Endothelial cell of umbilical vein (primary cell): ENCODE measurements around the gene NFIA. TPM values are rescaled to one million over a fixed set of nuclear protein-coding genes. Genes with fewer than 3 reads are reported as not detected.

Experiments
- BruUV-seq: library from RNA; stranded (reverse); fragments of 400-500 nt; replicated peaks from 2 replicates; lab custom pipeline; 2021; lab: Mats Ljungman, UMichigan
- CTCF ChIA-PET: fragments of 300-600, 350-600 bp; sonication (Branson Sonifier 250); formaldehyde crosslinking; loops from one replicate; lab custom pipeline; 2021; ENCODE audit warnings: antibody characterized with exemption, inconsistent platforms; lab: Charles Lee
- POLR2A ChIA-PET: fragments of 300-600, 350-600 bp; sonication (Branson Sonifier 250); formaldehyde crosslinking; loops from one replicate; lab custom pipeline; 2021; ENCODE audit warnings: antibody characterized with exemption, inconsistent platforms; lab: Charles Lee
- DNase-seq: peaks from one replicate; pipeline ENCODE4 v3.0.0-alpha.2; 2011; ENCODE audit warnings: low read depth, low spot score
- FAIRE-seq: peaks from 2 replicates; lab custom pipeline; 2011; peaks lifted over from hg19 to GRCh38; lab: Jason Lieb, UNC
- H2AFZ ChIP-seq: 2 replicates; pipeline ENCODE4 v1.6.0; 2012; ENCODE audit warnings: low read depth, low read length, control low read depth, inconsistent platforms
- H3K27ac ChIP-seq: 2 replicates; pipeline ENCODE4 v1.5.1; 2011; ENCODE audit warnings: low read depth, mild to moderate bottlenecking, control low read depth, low read length, moderate library complexity; ENCODE audit not compliant: insufficient read depth
- H3K27me3 ChIP-seq, 2 experiments: 2 replicates each; pipeline versions ENCODE4 v1.6.0 to v1.6.1; 2011; ENCODE audit warnings: low read length in 2 of 2, mixed read lengths in 1 of 2; ENCODE audit not compliant: control insufficient read depth in 2 of 2, insufficient read depth in 2 of 2
- H3K36me3 ChIP-seq, 2 experiments: 2 replicates in 1 of 2; 3 replicates in 1 of 2; pipeline ENCODE4 v1.5.1; 2011; ENCODE audit warnings: low read length in 2 of 2, mild to moderate bottlenecking in 1 of 2, moderate library complexity in 1 of 2; ENCODE audit not compliant: control insufficient read depth in 2 of 2, insufficient read depth in 2 of 2; ENCODE audit errors: extremely low read depth in 1 of 2
- H3K4me1 ChIP-seq: 3 replicates; pipeline ENCODE4 v1.5.1; 2011; ENCODE audit warnings: mild to moderate bottlenecking, low read length; ENCODE audit not compliant: control insufficient read depth, insufficient read depth; ENCODE audit errors: extremely low read depth
- H3K4me2 ChIP-seq: 2 replicates; pipeline ENCODE4 v1.6.1; 2011; ENCODE audit warnings: low read length, control low read depth, mixed read lengths; ENCODE audit not compliant: insufficient read depth
- H3K4me3 ChIP-seq, 3 experiments: fragments of 200-600 bp in 1 of 3; sonication (generic), shearing (Covaris generic) in 1 of 3; replicated peaks in 1 of 3; 2 replicates each; pipeline ENCODE4 v1.5.1; 2011 to 2016; ENCODE audit warnings: control low read depth in 3 of 3, low read length in 3 of 3, mild to moderate bottlenecking in 2 of 3, inconsistent platforms in 1 of 3, low read depth in 1 of 3, moderate library complexity in 1 of 3; ENCODE audit not compliant: insufficient read depth in 1 of 3
- H3K79me2 ChIP-seq: 2 replicates; pipeline ENCODE4 v1.6.0; 2012; ENCODE audit warnings: low read length, inconsistent platforms; ENCODE audit not compliant: control insufficient read depth, insufficient read depth
- H3K9ac ChIP-seq: replicated peaks from 2 replicates; pipeline ENCODE3; 2011; ENCODE audit warnings: low read length, control low read depth; ENCODE audit not compliant: insufficient read depth; ENCODE audit errors: extremely low read depth
- H3K9me1 ChIP-seq: replicated peaks from 3 replicates; pipeline ENCODE4 v1.6.0; 2011; ENCODE audit warnings: mild to moderate bottlenecking, low read length; ENCODE audit not compliant: control insufficient read depth, insufficient read depth; ENCODE audit errors: extremely low read depth
- H3K9me3 ChIP-seq: replicated peaks from 2 replicates; pipeline ENCODE4 v1.5.1; 2012; ENCODE audit warnings: low read length, inconsistent platforms; ENCODE audit not compliant: control insufficient read depth, insufficient read depth
- H4K20me1 ChIP-seq: replicated peaks from 2 replicates; pipeline ENCODE3; 2011; ENCODE audit warnings: mild to moderate bottlenecking, low read length; ENCODE audit not compliant: control insufficient read depth, insufficient read depth; ENCODE audit errors: extremely low read depth
- EZH2 ChIP-seq: IDR thresholded peaks from 2 replicates; pipeline ENCODE4 v1.6.1; 2012; ENCODE audit warnings: borderline replicate concordance, low read depth, mild to moderate bottlenecking, moderate library complexity, low read length, inconsistent platforms; ENCODE audit not compliant: severe bottlenecking
- FOS ChIP-seq: IDR thresholded peaks from 2 replicates; pipeline ENCODE4 v1.6.1; 2011; ENCODE audit warnings: mild to moderate bottlenecking, low read length, moderate library complexity, borderline replicate concordance; ENCODE audit not compliant: insufficient read depth
- GATA2 ChIP-seq: IDR thresholded peaks from 2 replicates; pipeline ENCODE4 v1.7.0; 2011; ENCODE audit warnings: low read depth, mild to moderate bottlenecking, moderate library complexity, mixed read lengths, low read length; ENCODE audit not compliant: insufficient read length, insufficient read depth
- JUN ChIP-seq: IDR thresholded peaks from 2 replicates; pipeline ENCODE4 v1.6.1; 2011; ENCODE audit warnings: borderline replicate concordance, low read depth; ENCODE audit not compliant: insufficient read length, insufficient read depth
- MYC ChIP-seq: IDR thresholded peaks from one replicate; pipeline ENCODE4 v1.6.1; 2011; ENCODE audit warnings: mild to moderate bottlenecking, low read depth, low read length
- POLR2A ChIP-seq: IDR thresholded peaks from 2 replicates; pipeline ENCODE4 v1.6.1; 2012; ENCODE audit warnings: low read depth, mild to moderate bottlenecking, control low read depth, low read length
- POLR2AphosphoS5 ChIP-seq: IDR thresholded peaks from 2 replicates; pipeline ENCODE4 v1.6.1; 2012; ENCODE audit warnings: low read depth, mild to moderate bottlenecking, control low read depth, low read length, moderate library complexity; ENCODE audit not compliant: insufficient read depth
- dilution Hi-C: fragments of 300-500 bp; cut with MboI; formaldehyde crosslinking; loops from one replicate; pipeline ENCODE4 v1.15.0; 2019; ENCODE audit warnings: low sequenced_read_pairs; ENCODE audit not compliant: extremely low pct_ligation_motif_present
- intact Hi-C: fragments of 100-400 bp; cut with micrococcal nuclease; formaldehyde crosslinking; loops from one replicate; pipeline ENCODE4 v1.10.0; 2022
- polyA plus RNA-seq, 4 experiments: library from polyadenylated mRNA; depleted of rRNA in 3 of 4; stranded (reverse) in 3 of 4; unstranded in 1 of 4; fragments of >200 nt; gene quantifications; 2 replicates each; pipeline versions ENCODE4 v1.2.1 to v1.2.3, GENCODE V29; 2011 to 2012; ENCODE audit warnings: missing spikeins in 1 of 4
- total RNA-seq: library from RNA; stranded (reverse); gene quantifications from 2 replicates; pipeline ENCODE4 v1.2.3, GENCODE V29; 2021
- TF ChIP-seq, protein P1 (sequence below), 2 donors: IDR thresholded peaks; 1 replicate in 1 of 2; 2 replicates in 1 of 2; pipeline ENCODE4 v1.5.1; 2011; ENCODE audit warnings: low read length in 2 of 2, mild to moderate bottlenecking in 2 of 2, moderate library complexity in 2 of 2, control low read depth in 1 of 2, inconsistent platforms in 1 of 2, low read depth in 1 of 2; ENCODE audit not compliant: insufficient read depth in 1 of 2; ENCODE audit errors: extremely low read depth in 1 of 2
- TF ChIP-seq, protein P2 (sequence below): IDR thresholded peaks from 2 replicates; pipeline ENCODE4 v1.6.1; 2011; ENCODE audit not compliant: insufficient read depth, insufficient read length

Gene NFIA
- total and polyA plus RNA-seq, 2 donors (not counting 3 experiments of a cell fraction or from before 2014, with no cell fraction given) = 25.5 to 47.0 TPM

DNA sequence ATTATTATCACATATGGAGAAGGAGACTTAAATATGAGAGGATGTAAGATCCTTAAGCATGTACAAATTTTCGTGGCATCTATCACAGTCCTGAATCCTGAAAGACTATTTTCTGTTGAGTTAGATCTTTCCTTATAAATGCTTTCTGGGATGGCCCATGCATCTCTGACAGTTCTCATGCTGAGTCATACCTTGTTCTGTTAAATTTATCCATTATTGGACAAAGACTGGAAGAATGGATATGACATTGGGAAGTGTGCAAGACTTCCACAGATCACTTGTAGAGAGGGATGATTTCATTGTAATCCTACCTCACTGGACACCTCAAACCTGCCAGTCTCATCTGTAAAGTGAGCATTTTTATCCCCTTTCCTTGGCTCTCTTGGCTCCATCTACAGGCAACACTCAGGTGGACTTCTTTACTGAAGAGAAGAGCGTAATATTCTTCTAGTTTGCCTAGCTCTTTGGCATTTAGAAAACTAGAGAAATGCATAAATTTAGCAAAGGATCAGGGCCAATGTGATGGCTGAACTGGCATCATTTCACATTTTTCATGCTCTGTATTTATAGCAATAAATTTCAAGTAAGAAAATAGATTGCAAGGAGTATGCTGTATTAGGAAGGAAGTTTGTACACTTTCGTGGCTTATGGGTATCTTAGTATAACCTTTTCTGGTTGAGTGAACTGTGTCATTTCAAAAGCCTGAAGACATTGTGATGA is 128.2 kb downstream of the NFIA start:
- Histone ChIP-seq H3K9me1 (no peaks in the 10 kb centered on the region), H3K79me2 (peaks cover under 1% of the 10 kb centered on the region), H3K9me3 (no peaks in the 10 kb centered on the region), H3K36me3 (no peaks in the 10 kb centered on the region), H3K4me2 (no peak overlapping the region), H3K27ac (no peak overlapping the region), H2AFZ (no peak overlapping the region), H4K20me1 (no peaks in the 10 kb centered on the region), H3K27me3 (no peaks in the 10 kb centered on the region), H3K9ac (no peak overlapping the region), H3K4me1 (no peaks in the 10 kb centered on the region), H3K4me3 (no peak overlapping the region)
- dilution Hi-C loops (no loop called here), intact Hi-C loops (loop anchor here (10.0 kb wide), 1 partner anchor 124 kb away; no protein-coding TSS in a partner anchor)
- TF ChIP-seq JUN (no peak), FOS (peak; percentile 11)
- BruUV-seq = no TSS peak
- no peak for DNase-seq
- FAIRE-seq = peak; percentile 4
- CTCF ChIA-PET = interaction anchor here (1.5 kb wide), 1 partner anchor 231 kb away, joined by 3 read pairs; no protein-coding TSS in a partner anchor
- POLR2A ChIA-PET = no interaction called here

DNA sequence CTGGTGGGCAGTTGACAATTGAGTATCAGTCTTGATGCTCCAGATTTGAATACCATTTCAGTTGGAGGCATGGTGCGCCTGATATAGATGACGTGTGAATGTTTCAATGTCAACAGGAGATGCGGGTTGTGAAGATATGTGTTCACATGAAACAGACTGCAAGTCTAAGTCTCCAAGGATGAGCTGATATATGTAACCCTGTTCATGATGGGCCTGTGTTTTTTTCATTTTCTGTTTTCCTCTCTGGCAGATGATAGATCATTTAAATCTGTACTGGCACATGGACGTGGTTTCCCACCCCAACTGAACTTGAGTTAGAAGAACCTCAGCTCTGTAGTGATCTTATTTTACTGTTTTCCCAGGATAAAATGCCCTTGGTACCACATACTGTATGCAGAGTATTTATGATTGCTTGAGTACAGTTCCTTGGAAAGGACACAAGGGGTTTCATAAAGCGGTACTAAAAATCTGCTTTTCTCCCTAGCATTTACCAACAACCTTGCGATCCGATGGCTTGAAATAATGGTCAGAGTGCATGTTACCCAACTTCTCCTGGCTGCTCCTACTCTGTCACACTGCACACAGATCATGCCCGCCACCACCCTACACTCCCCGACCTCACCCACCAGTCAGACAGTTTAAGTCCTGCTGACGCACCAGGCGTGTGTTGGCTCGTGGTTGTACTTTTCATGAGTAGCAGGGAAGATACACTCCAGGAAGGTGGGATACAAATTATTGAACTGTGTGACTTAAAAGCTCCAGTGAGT is 131.1 kb downstream of the NFIA start:
- no peak for DNase-seq
- no peaks in the 10 kb centered on the region for H3K36me3 ChIP-seq
- H4K20me1 ChIP-seq = no peaks in the 10 kb centered on the region
- intact Hi-C loops (loop anchor here (10.0 kb wide), 1 partner anchor 121 kb away; no protein-coding TSS in a partner anchor), dilution Hi-C loops (no loop called here)
- no peaks in the 10 kb centered on the region for H3K4me1 ChIP-seq
- H2AFZ ChIP-seq = no peak overlapping the region
- no peak overlapping the region for H3K4me2 ChIP-seq
- ChIA-PET CTCF (interaction anchor here (1.0 to 1.1 kb wide), 2 partner anchors 12 to 162 kb away, joined by 3 to 5 read pairs; no protein-coding TSS in a partner anchor), POLR2A (no interaction called here)
- no peak overlapping the region for H3K4me3 ChIP-seq
- no peak for FAIRE-seq
- no peaks in the 10 kb centered on the region for H3K79me2 ChIP-seq
- no peak overlapping the region for H3K9ac ChIP-seq
- no peak overlapping the region for H3K27ac ChIP-seq
- H3K9me3 ChIP-seq = no peaks in the 10 kb centered on the region
- no peaks in the 10 kb centered on the region for H3K27me3 ChIP-seq
- H3K9me1 ChIP-seq = no peaks in the 10 kb centered on the region
- no TSS peak for BruUV-seq
- TF ChIP-seq JUN (no peak), FOS (no peak), POLR2AphosphoS5 (no peak), GATA2 (no peak), MYC (no peak), EZH2 (no peak), POLR2A (no peak)
- TF ChIP-seq, protein P1, sequence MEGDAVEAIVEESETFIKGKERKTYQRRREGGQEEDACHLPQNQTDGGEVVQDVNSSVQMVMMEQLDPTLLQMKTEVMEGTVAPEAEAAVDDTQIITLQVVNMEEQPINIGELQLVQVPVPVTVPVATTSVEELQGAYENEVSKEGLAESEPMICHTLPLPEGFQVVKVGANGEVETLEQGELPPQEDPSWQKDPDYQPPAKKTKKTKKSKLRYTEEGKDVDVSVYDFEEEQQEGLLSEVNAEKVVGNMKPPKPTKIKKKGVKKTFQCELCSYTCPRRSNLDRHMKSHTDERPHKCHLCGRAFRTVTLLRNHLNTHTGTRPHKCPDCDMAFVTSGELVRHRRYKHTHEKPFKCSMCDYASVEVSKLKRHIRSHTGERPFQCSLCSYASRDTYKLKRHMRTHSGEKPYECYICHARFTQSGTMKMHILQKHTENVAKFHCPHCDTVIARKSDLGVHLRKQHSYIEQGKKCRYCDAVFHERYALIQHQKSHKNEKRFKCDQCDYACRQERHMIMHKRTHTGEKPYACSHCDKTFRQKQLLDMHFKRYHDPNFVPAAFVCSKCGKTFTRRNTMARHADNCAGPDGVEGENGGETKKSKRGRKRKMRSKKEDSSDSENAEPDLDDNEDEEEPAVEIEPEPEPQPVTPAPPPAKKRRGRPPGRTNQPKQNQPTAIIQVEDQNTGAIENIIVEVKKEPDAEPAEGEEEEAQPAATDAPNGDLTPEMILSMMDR (IDR thresholded peaks at IDR 0.05; ENCODE audit: extremely low read depth in 1 of 2, insufficient read depth in 1 of 2, low read depth in 1 of 2, low read length in 2 of 2) = no peak
- TF ChIP-seq, protein P2, sequence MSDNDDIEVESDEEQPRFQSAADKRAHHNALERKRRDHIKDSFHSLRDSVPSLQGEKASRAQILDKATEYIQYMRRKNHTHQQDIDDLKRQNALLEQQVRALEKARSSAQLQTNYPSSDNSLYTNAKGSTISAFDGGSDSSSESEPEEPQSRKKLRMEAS = no peak
